GM12872 (cell line): Measurements from ENCODE around the gene IPO13.

Source experiments
- TF ChIP-seq, protein P1 (sequence below): IDR thresholded peaks from 3 replicates; pipeline ENCODE4 v1.5.1; 2011; ENCODE audit warnings: low read depth, mild to moderate bottlenecking, low read length, moderate library complexity; ENCODE audit not compliant: insufficient read depth

Gene IPO13

DNA sequence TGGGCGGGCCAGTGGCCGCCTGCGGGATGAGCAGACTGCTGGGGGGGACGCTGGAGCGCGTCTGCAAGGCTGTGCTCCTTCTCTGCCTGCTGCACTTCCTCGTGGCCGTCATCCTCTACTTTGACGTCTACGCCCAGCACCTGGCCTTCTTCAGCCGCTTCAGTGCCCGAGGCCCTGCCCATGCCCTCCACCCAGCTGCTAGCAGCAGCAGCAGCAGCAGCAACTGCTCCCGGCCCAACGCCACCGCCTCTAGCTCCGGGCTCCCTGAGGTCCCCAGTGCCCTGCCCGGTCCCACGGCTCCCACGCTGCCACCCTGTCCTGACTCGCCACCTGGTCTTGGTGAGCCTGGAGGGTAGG is 34.4 kb downstream of the IPO13 start:
- TF ChIP-seq, protein P1, sequence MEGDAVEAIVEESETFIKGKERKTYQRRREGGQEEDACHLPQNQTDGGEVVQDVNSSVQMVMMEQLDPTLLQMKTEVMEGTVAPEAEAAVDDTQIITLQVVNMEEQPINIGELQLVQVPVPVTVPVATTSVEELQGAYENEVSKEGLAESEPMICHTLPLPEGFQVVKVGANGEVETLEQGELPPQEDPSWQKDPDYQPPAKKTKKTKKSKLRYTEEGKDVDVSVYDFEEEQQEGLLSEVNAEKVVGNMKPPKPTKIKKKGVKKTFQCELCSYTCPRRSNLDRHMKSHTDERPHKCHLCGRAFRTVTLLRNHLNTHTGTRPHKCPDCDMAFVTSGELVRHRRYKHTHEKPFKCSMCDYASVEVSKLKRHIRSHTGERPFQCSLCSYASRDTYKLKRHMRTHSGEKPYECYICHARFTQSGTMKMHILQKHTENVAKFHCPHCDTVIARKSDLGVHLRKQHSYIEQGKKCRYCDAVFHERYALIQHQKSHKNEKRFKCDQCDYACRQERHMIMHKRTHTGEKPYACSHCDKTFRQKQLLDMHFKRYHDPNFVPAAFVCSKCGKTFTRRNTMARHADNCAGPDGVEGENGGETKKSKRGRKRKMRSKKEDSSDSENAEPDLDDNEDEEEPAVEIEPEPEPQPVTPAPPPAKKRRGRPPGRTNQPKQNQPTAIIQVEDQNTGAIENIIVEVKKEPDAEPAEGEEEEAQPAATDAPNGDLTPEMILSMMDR, result no peak

DNA sequence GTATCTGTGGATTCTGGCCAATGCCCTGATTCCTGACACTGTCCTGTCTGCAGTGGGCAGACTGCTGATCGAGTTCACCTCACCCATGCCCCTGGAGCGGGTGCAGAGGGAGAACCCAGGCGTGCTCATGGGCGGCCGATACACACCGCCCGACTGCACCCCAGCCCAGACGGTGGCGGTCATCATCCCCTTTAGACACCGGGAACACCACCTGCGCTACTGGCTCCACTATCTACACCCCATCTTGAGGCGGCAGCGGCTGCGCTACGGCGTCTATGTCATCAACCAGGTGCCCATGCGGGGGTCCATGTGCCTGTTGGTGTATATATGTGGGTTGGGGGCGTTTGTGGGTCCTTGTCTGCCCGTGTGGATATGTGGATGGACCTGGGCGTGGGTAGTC is 34.9 kb downstream of the IPO13 start:
- TF ChIP-seq, protein P1, result no peak

DNA sequence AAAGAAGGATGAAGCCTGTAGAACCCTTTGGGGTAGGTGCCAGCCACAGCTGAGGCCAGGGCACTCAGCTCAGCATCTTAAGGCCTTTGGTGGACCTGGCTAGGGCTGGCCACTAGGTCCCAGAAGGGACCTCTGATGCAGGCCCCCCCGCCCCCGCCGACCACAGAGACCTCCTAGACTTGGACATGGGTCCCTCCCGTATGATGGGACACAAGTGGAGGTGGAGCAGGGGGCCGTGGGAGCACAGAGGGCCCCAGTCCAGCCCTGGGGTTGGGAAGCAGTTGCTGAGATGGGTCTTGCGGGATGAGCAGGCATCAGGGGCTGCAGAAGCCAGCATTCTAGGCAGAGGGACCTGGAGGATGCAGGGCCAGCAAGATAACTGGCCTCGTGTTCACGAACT is 35.5 kb downstream of the IPO13 start:
- TF ChIP-seq, protein P1, result no peak

DNA sequence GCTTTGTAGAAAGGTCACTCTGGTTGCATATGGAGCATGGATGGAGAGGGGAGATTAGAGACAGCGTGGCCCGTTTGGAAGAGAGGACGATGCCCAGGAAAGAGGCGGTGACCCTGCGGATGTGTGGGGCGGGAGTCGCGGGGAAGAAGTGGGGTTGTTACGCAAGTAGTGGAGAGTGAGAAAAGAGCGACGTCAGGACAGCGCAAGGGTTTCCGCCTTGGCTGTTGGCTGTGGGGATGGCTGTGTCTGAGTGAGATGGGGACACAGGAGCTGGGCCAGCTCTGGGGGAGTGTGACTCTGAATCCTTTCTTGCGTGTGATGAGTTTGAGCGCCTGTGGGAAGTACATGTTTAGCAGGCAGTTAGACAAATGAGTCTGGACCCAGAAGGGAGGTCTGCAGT is 36.1 kb downstream of the IPO13 start:
- TF ChIP-seq, protein P1, result no peak

DNA sequence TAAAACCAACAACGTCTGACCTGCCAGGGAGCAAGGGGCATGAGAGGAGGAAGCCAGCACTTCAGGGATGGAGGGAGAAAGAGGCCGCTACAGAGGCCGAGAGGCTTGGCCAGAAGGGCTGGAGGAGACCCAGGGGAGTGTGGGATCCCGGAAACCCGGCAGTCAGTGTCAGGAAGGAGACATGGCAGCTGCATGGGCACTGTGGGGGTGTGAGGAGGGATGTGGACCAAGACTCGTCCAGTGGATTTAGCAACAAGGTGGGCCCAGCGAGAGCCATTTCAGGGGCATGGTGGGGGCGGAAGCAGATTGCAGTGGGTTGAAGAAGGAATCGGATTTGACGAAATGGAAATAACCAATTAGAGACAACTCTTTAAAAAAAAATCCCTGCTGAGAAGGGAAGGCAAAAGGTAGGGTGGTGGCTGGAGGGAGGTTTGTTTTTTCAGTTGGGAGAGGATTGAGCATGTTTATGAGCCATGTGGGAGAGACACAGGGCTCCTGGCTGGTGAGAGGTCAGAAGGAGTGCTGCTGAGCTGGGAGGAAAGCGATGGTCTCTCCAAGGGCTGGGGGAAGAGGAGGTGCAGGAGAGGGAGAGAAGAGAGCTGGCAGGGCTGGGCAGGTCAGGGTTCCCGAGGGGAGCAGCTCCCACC is 36.6 kb downstream of the IPO13 start:
- TF ChIP-seq, protein P1, result no peak

DNA sequence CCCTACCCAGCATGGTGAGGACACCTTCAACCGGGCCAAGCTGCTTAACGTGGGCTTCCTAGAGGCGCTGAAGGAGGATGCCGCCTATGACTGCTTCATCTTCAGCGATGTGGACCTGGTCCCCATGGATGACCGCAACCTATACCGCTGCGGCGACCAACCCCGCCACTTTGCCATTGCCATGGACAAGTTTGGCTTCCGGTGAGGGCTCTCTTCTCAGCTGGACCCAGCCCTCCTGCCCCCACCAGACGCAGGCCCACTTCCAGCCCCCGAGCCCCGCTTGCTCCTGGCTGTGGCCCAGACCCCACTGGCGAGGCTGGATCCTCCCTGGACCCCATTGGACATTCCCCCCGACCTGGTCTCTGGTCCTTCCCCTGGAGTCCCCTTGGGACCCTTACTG is 38.1 kb downstream of the IPO13 start:
- TF ChIP-seq, protein P1, result no peak

DNA sequence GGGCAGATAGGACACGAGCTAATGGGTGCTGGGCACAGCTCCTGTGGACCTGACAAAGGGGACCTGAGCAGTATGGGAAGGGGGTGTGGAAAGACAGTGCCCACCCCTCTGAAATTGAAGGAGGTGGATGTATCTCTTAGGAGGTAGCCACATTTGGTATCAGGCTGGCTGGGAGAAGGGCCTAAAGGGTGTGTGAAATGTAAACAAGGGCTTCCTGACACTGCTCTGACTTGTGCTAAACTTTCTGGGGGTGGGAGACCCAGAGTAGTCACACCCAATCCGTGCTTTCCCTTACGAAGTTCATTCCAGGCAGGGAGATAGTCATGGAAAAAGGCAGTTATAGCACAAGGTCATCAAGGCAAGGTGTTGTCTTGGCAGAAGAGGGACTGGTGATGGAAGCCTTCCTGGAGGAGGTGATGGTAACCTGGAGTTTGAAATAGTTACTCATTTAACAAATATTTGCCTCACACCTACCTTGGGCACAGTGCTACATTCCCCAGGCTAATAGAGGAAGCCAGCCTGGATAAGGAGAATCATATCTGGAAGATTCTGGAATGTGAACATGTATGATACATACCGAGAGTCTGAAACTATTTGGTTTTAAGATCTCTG is 39.3 kb downstream of the IPO13 start:
- TF ChIP-seq, protein P1, result no peak
